22Rv1 (cell line): ENCODE measurements around the gene SIRT7.

Source experiments
- H3K27ac ChIP-seq: fragments of 450-650 bp; 2 replicates; pipeline ENCODE4 v1.5.1; 2017
- CTCF ChIP-seq: fragments of 450-650 bp; IDR thresholded peaks from 2 replicates; pipeline ENCODE4 v1.5.1; 2017; ENCODE audit warnings: mild to moderate bottlenecking
- ZFX ChIP-seq: fragments of 450-650 bp; IDR thresholded peaks from 2 replicates; pipeline ENCODE4 v1.6.1; 2017; ENCODE audit warnings: antibody characterized with exemption, borderline replicate concordance

SIRT7 gene

GRCh38 chr17:81910840-81911276 lies 7.1 kb downstream of the SIRT7 start:
- peak overlapping the region; percentile 83 for H3K27ac ChIP-seq
- TF ChIP-seq ZFX (no peak), CTCF (no peak)

- no peak for TF ChIP-seq ZFX
- no peak for TF ChIP-seq CTCF
These were observed 7.8 kb downstream of the SIRT7 start for GRCh38 chr17:81909966-81910839.

GRCh38 chr17:81909231-81909630 lies 8.7 kb downstream of the SIRT7 start:
- H3K27ac ChIP-seq: peak overlapping the region; percentile 83; the same call in 1 of the 2 replicates
- TF ChIP-seq ZFX (no peak), CTCF (no peak)

More at GRCh38 chr17:81909966-81910839, 7.8 kb downstream of the SIRT7 start:
- H3K27ac ChIP-seq: peak overlapping the region; percentile 83

- no peak overlapping the region for H3K27ac ChIP-seq
- TF ChIP-seq ZFX (no peak), CTCF (no peak)
These were observed 9.2 kb downstream of the SIRT7 start for GRCh38 chr17:81908793-81909192.

GRCh38 chr17:81907219-81908145 lies 10.5 kb downstream of the SIRT7 start:
- no peak overlapping the region for H3K27ac ChIP-seq
- no peak for TF ChIP-seq ZFX
- no peak for TF ChIP-seq CTCF

- TF ChIP-seq ZFX (no peak), CTCF (no peak)
- H3K27ac ChIP-seq: no peak overlapping the region
These were observed 11.3 kb downstream of the SIRT7 start for GRCh38 chr17:81906476-81907218.
